Spleen (tissue), 11 donors: Measurements from ENCODE around the gene EVI5. TPM values are rescaled to one million over a fixed set of nuclear protein-coding genes. Genes with fewer than 3 reads are reported as not detected.

Experiments
- DNase-seq: peaks from one replicate; pipeline ENCODE4 v3.0.0-alpha.2; 2020
- H3K27ac ChIP-seq, 8 donors: fragments of 200-600 bp; sonication (generic) in 7 of 8; 1 replicate in 4 of 8; 2 replicates in 4 of 8; pipeline versions ENCODE4 v1.5.0 to v1.8.0; 2016 to 2021; ENCODE audit warnings: inconsistent platforms in 4 of 8, mild to moderate bottlenecking in 4 of 8, moderate library complexity in 1 of 8
- H3K27me3 ChIP-seq, 7 donors: fragments of 200-600 bp; sonication (generic) in 6 of 7; replicated peaks in 1 of 7; 1 replicate in 4 of 7; 2 replicates in 3 of 7; pipeline versions ENCODE4 v1.5.0 to v1.8.0; 2016 to 2021; ENCODE audit warnings: inconsistent platforms in 3 of 7, mild to moderate bottlenecking in 1 of 7
- H3K36me3 ChIP-seq, 6 donors: fragments of 200-600 bp; sonication (generic) in 5 of 6; 1 replicate in 4 of 6; 2 replicates in 2 of 6; pipeline versions ENCODE4 v1.5.0 to v1.8.0; 2016 to 2021; ENCODE audit warnings: inconsistent platforms in 2 of 6
- H3K4me1 ChIP-seq, 6 donors: fragments of 200-600 bp; sonication (generic) in 5 of 6; 1 replicate in 3 of 6; 2 replicates in 3 of 6; pipeline versions ENCODE4 v1.5.0 to v1.8.0; 2016 to 2021; ENCODE audit warnings: inconsistent platforms in 3 of 6
- H3K4me3 ChIP-seq, 8 donors: fragments of 200-600 bp; sonication (generic) in 7 of 8; 1 replicate in 4 of 8; 2 replicates in 4 of 8; pipeline versions ENCODE4 v1.5.0 to v1.8.0; 2016 to 2021; ENCODE audit warnings: inconsistent platforms in 4 of 8, mild to moderate bottlenecking in 4 of 8, moderate library complexity in 2 of 8
- H3K9me3 ChIP-seq, 8 donors: fragments of 200-600 bp; sonication (generic) in 7 of 8; 1 replicate in 4 of 8; 2 replicates in 4 of 8; pipeline versions ENCODE4 v1.5.0 to v1.8.0; 2016 to 2021; ENCODE audit warnings: inconsistent platforms in 4 of 8
- CTCF ChIP-seq, 11 experiments: fragments of 200-600 bp in 7 of 11; fragments of 450-650 bp in 4 of 11; sonication (generic) in 4 of 11; IDR thresholded peaks in 8 of 11; conservative IDR thresholded peaks in 3 of 11; 1 replicate in 7 of 11; 2 replicates in 4 of 11; pipeline versions ENCODE4 v1.4.0 to v1.8.0; 2016 to 2021; ENCODE audit warnings: antibody characterized with exemption in 11 of 11, inconsistent platforms in 4 of 11, mild to moderate bottlenecking in 1 of 11
- POLR2A ChIP-seq, 3 donors: fragments of 450-650 bp; IDR thresholded peaks; one replicate each; pipeline ENCODE4 v1.5.1; 2017; ENCODE audit warnings: antibody characterized with exemption in 3 of 3, mild to moderate bottlenecking in 1 of 3
- POLR2AphosphoS5 ChIP-seq, 3 donors: sonication (generic); formaldehyde crosslinking; IDR thresholded peaks; one replicate each; pipeline ENCODE4 v1.5.1; 2017; ENCODE audit warnings: antibody characterized with exemption in 3 of 3
- WGBS, 5 donors: extraction: QIAGEN DNeasy Blood & Tissue Kit in 3 of 5; methylation state at CpG; one replicate each; pipeline versions ENCODE4 v1.1.5 to v1.1.7; 2013 to 2018; 5-methylcytosine and 5-hydroxymethylcytosine counted together
- intact Hi-C: fragments of 100-400 bp; cut with DNase I; formaldehyde crosslinking; loops from one replicate; pipeline ENCODE4 v1.15.0; 2023; ENCODE audit warnings: low total_unique reads
- polyA plus RNA-seq, 3 donors: library from polyadenylated mRNA; stranded (reverse); fragments of 200-250 nt; gene quantifications; one replicate each; pipeline ENCODE4 v1.2.1, GENCODE V29; 2013
- total RNA-seq, 7 donors: library from RNA; depleted of rRNA in 3 of 7; stranded (reverse); fragments of >200 nt in 3 of 7; fragmentation: NEBNext Ultra II Directional in 4 of 7; extraction: Animal tissue kit (Norgen Biotek cat#: 25700) in 4 of 7; gene quantifications; one replicate each; pipeline versions ENCODE4 v1.1.0 to v1.2.1, GENCODE V29; 2016 to 2021
- donor health status: healthy with polysubstance abuse.
- donor health status: DM: no; HTN: no; CAD: no; lungs with moderate emphysema.
- donor health status: DM: no; HTN: no; CAD: no.
- donor health status: Bipolar disorder and iron deficiency.
- donor health status: healthy.
- donor health status: DM: no; HTN: no; CAD: no.
- donor health status: DM: yes; HTN: yes; CAD: no.

Gene EVI5
- total and polyA plus RNA-seq, 10 donors, result 1.7 to 38.3 (median 27.0) TPM

DNA sequence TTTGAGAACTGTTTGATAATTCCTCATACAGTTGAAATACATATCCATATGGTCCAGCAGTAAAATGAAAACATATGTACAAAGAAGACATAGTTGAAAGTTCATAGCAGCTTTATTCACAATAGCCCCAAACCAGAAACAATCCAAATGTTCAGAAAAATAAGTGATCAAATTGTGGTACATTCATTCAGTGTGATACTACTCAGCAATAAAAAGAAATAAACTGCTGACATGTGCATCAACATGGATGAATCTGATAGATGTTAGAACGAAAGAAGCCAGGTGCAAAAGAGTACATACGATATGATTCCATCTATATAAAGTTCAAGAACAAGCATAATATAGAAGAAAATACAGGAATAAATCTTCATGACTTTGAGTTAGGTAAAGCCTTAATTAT, 77.2 kb downstream of the EVI5 start:
- no peak for TF ChIP-seq POLR2A (IDR thresholded peaks at IDR 0.05)
- TF ChIP-seq CTCF (IDR thresholded peaks at IDR 0.05 in 8 of 11, conservative IDR thresholded peaks at IDR 0.05 in 3 of 11), result no peak
- no peak for TF ChIP-seq POLR2AphosphoS5 (IDR thresholded peaks at IDR 0.05)
- intact Hi-C loops, result no loop called here

GRCh38 chr1:92707292-92707691, 77.6 kb downstream of the EVI5 start:
- Histone ChIP-seq H3K9me3 (no peaks in the 10 kb centered on the region), H3K27me3 (no peaks in the 10 kb centered on the region), H3K4me1 (no peaks in the 10 kb centered on the region), H3K27ac (no peak overlapping the region), H3K36me3 (peaks cover 0 to 4% (median 0%) of the 10 kb centered on the region in 6 donors), H3K4me3 (no peak overlapping the region)
- DNase-seq, result no peak
- WGBS, 5 donors, result 95 to 99% (median 96%) methylated on average over 2 of the region's 2 CpGs
- intact Hi-C loops, result no loop called here
- TF ChIP-seq POLR2AphosphoS5 (IDR thresholded peaks at IDR 0.05) (no peak), POLR2A (IDR thresholded peaks at IDR 0.05) (no peak), CTCF (IDR thresholded peaks at IDR 0.05 in 8 of 11, conservative IDR thresholded peaks at IDR 0.05 in 3 of 11) (no peak)

More for the DNA sequence above, 77.2 kb downstream of the EVI5 start:
- H3K27me3 ChIP-seq, result no peaks in the 10 kb centered on the region
- H3K4me3 ChIP-seq, result no peak overlapping the region
- peaks cover 0 to 4% (median 0%) of the 10 kb centered on the region in 6 donors for H3K36me3 ChIP-seq
- H3K9me3 ChIP-seq, result no peaks in the 10 kb centered on the region
- no peak overlapping the region for H3K27ac ChIP-seq
- no peak for DNase-seq
- 93 to 100% (median 97%) methylated on average over 2 of the region's 2 CpGs for WGBS, 5 donors
- H3K4me1 ChIP-seq, result no peaks in the 10 kb centered on the region

DNA sequence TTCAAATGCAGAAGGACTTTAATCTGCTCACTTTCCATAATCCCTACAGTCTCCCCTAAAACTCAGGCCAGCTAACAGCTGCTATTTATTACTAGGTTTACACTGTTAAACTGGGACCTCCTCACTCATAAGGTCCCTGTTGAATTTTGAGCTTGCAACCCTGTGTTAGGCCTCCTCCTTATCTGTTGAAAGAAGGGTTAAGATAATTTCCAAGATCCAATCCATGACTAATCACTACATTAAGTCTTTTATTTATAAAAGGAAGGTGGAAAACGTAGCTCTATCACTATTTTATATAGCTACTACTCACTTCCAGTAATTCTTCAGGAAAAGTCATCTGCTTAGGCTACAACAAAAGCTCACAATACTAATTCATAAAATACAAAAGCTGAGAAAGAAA, 79.5 kb downstream of the EVI5 start:
- H3K4me3 ChIP-seq, result no peak overlapping the region
- no peaks in the 10 kb centered on the region for H3K9me3 ChIP-seq
- TF ChIP-seq POLR2A (IDR thresholded peaks at IDR 0.05) (no peak), POLR2AphosphoS5 (IDR thresholded peaks at IDR 0.05) (no peak), CTCF (IDR thresholded peaks at IDR 0.05 in 8 of 11, conservative IDR thresholded peaks at IDR 0.05 in 3 of 11) (no peak)
- intact Hi-C loops, result no loop called here
- no peak overlapping the region for H3K27ac ChIP-seq
- WGBS, 5 donors, result 61 to 69% (median 64%) methylated on average over 1 of the region's 1 CpG
- DNase-seq, result no peak
- peaks cover 0 to 4% (median 0%) of the 10 kb centered on the region in 6 donors for H3K36me3 ChIP-seq
- H3K4me1 ChIP-seq, result no peaks in the 10 kb centered on the region
- H3K27me3 ChIP-seq, result no peaks in the 10 kb centered on the region

GRCh38 chr1:92701147-92701546, 83.8 kb downstream of the EVI5 start:
- TF ChIP-seq CTCF (IDR thresholded peaks at IDR 0.05 in 8 of 11, conservative IDR thresholded peaks at IDR 0.05 in 3 of 11) (no peak), POLR2AphosphoS5 (IDR thresholded peaks at IDR 0.05) (no peak), POLR2A (IDR thresholded peaks at IDR 0.05) (no peak)
- intact Hi-C loops, result no loop called here
- no peak overlapping the region for H3K27ac ChIP-seq
- peaks cover 0 to 19% (median 0%) of the 10 kb centered on the region in 6 donors for H3K36me3 ChIP-seq
- no peak for DNase-seq
- H3K9me3 ChIP-seq, result no peaks in the 10 kb centered on the region
- H3K4me3 ChIP-seq, result no peak overlapping the region
- WGBS, 5 donors, result 58 to 86% (median 66%) methylated on average over 1 of the region's 1 CpG
- H3K27me3 ChIP-seq, result no peaks in the 10 kb centered on the region
- no peaks in the 10 kb centered on the region for H3K4me1 ChIP-seq
